Measurements from ENCODE around the gene SLC27A2.
"Not testable (repeated sequence)": the region's sequence is repeated elsewhere in the genome, so short reads cannot be mapped to it uniquely, and the experiment has no call there.

Gene SLC27A2

DNA sequence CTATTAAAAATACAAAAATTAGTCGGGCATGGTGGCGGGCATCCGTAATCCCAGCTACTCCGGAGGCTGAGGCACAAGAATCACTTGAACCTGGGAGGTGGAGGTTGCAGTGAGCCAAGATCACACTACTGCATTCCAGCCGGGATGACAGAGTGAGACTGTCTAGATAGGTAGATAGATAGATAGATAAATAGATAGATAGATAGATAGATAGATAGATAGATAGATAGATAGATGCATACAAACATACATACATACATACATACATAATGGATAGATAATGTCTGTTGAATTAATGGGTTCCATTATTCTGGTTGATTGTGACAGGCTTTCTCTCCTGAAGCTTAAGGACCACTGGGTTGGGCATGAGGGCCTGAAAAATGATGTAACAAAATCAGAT lies 6.8 kb downstream of the SLC27A2 start:
- DNase-seq (ENCODE audit: low read depth in 4 of 4, low spot score in 1 of 4), result not testable (repeated sequence)

DNA sequence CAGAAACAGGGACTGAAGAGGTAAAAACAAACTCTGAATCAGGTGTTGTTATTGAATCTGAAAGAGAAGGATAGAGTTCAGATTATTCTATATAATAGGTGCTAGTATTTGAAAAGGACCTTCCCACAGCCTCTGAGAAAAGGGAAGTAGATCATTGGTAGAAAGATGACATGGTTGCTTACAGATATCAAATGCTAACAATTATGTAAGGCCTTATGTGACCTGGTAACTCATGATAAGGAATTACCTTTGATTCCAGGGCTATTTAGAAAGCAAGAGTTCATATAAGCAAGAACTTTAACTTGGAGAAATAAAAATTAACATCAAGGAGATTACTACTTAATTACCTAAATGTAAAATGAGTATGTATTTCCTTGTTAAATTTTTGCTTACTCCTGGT lies 7.6 kb downstream of the SLC27A2 start:
- DNase-seq (ENCODE audit: low read depth in 4 of 4, low spot score in 1 of 4), result no peak

DNA sequence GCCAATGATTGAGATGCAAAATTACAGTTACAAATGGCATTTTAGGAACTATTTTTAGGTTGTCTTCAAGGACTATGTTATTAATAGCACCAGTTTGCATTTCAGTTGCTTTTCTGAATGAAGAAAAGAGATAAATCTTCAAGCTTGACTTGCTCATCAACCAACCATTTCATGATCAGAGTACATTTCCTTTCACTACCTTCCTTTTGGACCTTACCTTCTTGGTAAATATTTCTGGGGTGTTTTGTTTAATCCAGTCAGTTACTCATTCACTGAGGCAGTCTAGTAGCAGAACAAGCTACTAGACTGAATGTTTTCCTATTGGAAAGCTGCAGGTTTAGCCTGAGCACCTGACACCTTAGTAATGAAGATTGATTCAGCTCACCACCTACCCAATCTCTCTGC lies 8.2 kb downstream of the SLC27A2 start:
- no peak for DNase-seq (ENCODE audit: low read depth in 4 of 4, low spot score in 1 of 4)

DNA sequence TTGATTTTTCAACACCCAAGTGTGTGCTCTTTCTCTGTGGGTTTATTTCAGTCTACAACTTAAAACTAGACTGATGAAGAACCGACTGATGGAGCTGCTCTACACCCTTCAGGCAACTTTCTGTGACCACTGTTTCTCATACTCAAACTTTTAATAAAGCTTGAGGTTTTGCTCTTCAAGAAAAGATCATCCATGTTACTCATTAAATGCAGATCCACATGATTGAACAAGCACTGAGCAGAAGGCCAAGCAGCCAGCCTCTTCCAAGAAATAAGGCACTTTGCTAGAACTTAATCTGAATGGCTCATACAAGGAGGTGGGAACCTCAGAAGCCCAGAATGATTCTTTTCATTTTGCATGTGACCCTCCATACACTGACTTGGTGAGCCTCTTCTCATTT lies 8.7 kb downstream of the SLC27A2 start:
- no peak for DNase-seq (ENCODE audit: low read depth in 4 of 4, low spot score in 1 of 4)

DNA sequence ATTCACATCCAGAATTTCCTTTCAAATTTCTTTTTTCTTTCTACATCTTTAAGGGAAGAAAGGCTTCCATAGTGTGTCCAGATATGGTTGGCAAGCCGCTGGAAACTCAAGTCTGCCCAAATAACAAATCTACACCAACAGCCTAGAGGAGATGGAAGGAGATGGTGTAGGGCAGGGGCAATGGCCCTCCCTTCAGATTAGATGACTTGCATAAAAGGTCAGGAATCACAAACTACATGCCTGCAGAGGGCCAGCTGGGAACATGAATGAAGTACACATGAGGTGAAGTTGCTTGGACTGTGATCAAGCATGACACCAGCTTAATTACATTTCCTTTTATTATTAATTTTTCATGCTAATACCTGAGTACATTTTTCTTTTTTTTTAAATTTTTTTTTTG lies 10.2 kb downstream of the SLC27A2 start:
- DNase-seq (ENCODE audit: low read depth in 4 of 4, low spot score in 1 of 4), result no peak

DNA sequence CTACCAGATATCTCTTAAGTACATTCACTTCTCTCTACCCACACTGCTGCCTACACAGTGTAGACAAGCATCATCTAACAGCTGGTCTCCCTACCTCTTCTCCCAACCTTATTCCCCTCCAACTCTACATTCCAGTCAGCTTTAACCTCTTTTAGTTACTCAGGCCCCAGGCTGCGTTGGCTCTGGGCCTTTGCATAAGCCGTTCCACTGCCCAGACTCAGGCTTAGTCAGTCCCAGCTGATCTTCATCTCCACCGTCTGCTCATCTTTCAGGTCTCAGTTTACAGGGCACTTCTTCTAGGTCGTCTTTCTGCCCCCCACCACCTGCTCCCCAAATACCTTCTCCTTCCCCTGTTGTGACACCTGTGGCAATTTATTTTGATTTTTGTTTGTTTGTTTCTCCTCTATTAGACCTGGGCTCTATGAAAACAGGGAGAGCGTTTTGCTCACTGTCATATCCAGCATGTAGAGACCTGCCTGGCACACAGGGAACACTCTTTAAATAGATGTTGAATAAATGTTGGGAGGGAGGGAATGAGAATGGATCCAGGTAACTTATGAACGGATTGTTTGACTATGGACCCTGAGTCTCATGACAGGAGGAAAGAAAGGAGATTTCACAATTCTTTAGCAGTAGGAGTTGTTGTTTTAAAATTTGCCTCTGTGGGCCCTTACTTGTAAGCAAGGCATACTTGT lies 11.1 kb downstream of the SLC27A2 start:
- no peak for DNase-seq (ENCODE audit: low read depth in 4 of 4, low spot score in 1 of 4)

DNA sequence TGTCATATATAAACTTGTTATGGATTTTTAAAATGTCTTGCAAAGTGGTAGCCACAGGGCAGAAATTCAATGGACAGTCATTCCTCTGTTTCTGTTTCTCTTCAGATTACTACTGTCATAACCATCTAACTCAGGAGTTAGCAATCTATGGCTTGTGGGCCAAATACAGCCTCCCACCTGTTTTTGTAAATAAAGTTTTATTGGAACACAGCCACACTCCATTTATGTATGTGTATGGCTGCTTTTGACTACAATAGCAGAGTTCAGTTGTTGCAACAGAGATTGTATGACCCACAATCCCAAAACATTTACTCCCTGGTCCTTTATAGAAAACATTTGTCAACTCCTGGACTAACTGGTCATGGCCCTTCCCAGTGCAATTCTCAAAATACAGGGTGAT lies 20.0 kb downstream of the SLC27A2 start:
- DNase-seq (ENCODE audit: low read depth in 4 of 4, low spot score in 1 of 4), result no peak

DNA sequence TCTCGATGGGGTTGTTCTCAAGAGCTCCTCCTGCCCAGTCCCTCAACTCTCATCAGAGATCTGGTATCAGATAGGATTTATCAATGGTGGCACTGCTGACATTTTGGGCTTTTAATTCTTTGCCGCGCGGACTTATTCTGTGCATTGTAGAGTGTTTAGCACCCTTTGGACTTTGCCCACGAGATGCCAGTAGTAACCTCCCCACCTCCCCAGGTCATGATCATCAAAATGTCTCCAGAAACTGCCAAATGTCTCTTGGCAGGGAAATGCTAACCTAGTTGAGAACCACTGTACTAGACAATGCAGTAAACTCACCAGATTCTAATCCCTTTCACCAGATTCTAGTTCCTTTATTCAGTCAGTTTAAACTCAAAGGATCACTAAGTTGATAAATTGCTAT lies 24.0 kb downstream of the SLC27A2 start:
- no peak for DNase-seq (ENCODE audit: low read depth in 4 of 4, low spot score in 1 of 4)

DNA sequence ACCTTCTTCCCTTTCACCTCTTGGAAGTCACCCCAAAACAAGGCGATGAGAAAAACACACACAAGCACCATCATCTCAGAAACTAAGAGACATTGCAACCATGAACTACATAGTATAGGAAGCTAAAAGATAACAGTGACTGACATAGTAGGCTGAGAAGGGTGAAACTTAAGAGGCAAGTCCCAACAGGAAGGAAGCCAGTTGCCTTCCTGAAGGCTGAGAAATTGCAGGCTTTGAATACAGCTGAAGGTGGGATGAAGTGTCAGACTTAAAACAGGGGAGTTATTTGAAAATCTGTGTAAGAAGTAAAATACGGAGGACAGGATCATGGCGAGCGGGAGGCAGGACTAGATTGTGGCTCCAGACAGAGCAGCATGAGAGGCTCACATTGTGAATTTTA lies 27.8 kb downstream of the SLC27A2 start:
- no peak for DNase-seq (ENCODE audit: low read depth in 4 of 4, low spot score in 1 of 4)

DNA sequence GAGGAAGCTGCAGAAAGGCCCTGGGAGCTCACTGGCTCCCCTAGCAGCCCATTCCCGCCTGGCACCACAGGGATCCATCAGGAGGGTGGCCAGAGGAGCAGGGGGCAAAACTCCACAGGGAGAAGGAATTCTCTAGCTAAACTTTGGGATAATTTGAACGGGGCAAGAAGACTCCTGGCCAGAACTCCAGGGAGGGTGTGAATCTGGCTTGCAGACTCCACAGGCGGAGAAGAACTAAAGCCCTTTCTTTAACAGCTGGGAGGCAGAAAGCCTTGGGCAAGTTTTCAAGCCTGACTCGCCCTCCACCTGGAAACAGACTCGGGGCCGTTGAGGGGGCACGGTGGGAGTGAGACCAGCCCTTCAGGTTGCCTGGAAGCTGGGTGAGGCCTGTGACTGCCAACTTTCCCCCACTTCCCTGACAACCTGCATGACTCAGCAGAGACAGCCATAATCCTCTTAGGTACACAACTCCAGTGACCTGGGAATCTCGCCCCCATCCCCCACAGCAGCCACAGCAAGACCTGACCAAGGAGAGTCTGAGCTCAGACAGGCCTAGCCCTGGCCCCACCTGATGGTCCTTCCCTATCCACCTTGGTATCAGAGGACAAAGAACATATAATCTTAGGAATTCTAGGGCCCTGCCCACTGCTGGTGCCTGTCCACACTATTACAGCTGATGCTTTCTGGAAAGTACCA lies 28.6 kb downstream of the SLC27A2 start:
- DNase-seq (ENCODE audit: low read depth in 4 of 4, low spot score in 1 of 4), result no peak

DNA sequence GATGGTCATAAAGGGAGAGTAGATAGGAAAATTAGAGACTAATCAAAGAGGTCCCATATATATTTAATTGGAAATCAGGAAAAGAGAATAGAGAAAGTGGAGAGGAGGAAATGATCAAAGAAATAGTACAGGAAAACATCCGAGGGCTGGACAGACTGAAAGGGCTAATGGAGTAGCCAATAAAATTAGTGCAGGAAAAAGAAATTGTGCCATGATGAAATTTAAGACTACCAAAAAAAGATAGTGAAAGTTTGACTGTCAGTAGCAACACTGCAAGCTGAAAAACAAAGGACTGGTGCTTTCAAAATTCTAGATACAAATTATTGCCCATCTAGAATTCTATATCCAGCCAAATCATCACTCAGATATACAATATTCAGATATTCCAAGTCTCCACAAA lies 36.3 kb downstream of the SLC27A2 start:
- DNase-seq (ENCODE audit: low read depth in 4 of 4, low spot score in 1 of 4), result no peak

DNA sequence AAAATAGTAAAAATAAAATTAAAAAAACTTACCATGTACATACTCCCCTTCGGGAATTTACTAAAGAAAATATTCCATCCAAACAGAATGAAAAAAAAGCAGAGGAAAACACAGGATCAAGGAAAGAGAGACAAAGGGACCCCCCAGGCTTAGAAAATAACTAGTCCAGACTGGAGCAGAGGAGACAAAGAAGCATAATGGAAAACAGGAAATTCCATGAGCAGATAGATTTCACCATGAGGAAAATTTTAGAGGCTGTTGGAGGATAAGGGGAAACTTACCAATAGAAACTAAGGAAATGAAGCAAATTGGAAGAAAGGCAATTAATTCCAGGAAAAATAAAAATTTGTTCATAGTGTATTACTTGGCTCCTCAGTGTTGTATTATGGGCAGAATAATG lies 36.7 kb downstream of the SLC27A2 start:
- no peak for DNase-seq (ENCODE audit: low read depth in 4 of 4, low spot score in 1 of 4)

DNA sequence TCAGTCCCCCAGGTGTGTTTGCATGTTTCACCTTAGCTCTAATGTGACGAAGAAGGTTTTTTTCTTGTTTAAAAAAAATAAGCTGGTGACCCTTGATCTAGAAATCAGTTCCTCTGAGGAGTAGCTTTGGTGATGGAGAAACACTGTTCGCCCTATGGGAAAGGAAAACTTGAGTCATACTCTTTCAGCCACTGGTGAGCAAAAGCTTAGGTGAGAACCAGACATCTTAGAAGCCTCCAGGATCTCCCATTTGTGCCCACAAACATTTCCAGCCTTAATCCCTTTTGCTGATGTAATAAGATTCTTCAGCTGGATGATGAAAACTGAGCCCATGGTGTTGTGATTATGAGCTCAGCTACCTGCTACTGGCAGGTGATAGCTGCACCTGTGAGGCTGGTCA lies 37.8 kb downstream of the SLC27A2 start:
- DNase-seq (ENCODE audit: low read depth in 4 of 4, low spot score in 1 of 4), result no peak

DNA sequence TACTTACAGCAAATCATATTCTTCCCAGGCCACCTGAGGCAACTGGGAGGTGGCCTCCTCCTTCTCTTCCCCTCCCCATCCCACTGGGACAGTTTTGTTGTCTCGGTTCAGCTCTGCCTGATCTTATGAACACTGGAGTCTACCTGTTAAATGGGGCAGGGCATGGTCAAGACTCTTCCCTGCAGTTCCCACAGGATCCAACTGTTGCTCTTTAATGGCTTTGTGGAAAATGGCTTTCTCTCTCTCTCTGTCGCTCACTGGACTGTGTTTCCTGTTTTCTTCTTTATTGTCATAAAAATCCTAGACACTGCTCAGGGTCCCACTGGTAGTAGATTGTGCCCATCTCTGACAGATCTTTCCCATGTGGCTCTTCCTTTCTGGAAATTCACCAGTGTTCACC lies 40.2 kb downstream of the SLC27A2 start:
- DNase-seq (ENCODE audit: low read depth in 4 of 4, low spot score in 1 of 4), result no peak

DNA sequence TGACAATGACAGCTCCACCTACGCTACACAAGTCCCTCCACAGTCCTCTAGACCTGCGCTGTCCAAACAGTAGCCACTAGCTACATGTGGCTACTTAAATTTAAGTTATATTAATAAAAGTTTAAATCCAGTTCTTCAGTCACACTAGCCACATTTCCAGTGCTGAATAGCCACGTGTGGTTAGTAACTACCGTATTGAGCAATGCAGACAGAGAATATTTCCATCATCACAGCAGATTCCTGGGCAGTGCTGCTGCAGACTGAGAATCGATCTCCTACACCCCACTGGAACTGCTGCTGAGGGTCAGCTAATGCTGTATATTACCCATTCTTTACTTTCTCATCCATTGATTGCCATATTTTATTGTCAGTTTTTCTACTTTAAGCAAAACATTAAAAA lies 42.6 kb downstream of the SLC27A2 start:
- DNase-seq (ENCODE audit: low read depth in 4 of 4, low spot score in 1 of 4), result no peak

DNA sequence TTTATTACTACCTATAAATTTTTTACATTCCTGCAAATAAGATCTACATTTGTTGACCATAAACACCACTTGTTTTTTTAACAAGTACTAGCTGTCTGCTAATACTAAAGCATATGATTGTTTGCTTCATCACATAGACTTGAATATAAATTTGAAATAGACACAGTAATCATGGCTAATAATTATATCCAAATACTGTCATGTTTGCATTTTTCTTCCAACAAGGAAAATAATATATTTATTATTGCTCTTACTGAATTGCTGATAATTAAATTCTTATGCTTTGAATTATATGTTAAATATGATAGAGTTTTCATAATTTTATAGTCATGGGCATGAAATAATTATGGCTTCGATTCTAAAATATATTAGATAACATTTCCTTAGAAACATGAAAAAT lies 43.1 kb downstream of the SLC27A2 start:
- no peak for DNase-seq (ENCODE audit: low read depth in 4 of 4, low spot score in 1 of 4)

DNA sequence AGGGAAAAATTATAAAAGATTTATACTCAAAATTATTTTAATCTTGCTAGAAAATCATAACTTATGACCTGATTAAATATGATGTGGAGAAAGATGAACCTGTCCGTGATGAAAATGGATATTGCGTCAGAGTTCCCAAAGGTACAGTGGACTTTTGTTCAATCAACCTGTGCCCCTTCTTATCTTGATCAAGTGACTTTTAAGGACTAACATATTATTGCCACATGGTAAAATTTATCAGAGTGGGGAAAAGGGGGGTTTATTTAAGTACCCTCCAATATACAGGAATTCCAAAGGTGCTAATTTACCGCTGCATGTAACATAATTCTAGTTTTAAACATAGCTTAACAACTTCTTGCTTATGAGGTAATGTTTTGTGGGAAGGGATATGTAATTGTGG lies 43.9 kb downstream of the SLC27A2 start:
- no peak for DNase-seq (ENCODE audit: low read depth in 4 of 4, low spot score in 1 of 4)

DNA sequence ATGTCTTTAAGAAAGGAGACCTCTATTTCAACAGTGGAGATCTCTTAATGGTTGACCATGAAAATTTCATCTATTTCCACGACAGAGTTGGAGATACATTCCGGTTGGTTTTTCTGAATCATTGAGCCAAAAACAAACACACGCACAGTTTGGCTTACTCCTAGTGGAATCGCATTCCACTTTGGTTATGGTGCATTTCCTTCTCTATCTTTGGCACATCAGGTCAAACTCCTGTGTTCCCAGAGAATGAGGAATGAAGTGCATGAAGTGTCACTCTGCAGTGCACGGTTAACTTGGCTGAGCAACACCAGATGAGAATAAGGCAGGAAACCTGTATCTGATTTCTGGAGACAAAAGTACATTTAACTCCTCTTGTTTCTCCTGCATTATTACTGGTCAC lies 45.1 kb downstream of the SLC27A2 start:
- DNase-seq (ENCODE audit: low read depth in 4 of 4, low spot score in 1 of 4), result no peak

DNA sequence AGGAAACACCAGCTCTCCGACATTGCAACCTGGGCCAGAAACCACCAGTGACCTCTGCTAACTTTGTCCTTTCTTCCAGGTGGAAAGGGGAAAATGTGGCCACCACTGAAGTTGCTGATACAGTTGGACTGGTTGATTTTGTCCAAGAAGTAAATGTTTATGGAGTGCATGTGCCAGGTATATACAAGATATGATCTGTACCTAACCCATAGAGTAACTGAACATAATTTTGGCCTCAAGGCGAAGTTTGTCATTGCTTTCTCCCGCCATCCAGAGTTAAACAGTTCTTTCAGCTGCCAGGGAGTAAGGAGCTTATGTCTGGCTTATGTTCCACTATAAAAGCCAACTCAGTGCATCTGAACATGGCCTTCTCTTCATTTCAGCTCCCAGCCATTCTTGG lies 46.9 kb downstream of the SLC27A2 start:
- DNase-seq (ENCODE audit: low read depth in 4 of 4, low spot score in 1 of 4), result no peak

DNA sequence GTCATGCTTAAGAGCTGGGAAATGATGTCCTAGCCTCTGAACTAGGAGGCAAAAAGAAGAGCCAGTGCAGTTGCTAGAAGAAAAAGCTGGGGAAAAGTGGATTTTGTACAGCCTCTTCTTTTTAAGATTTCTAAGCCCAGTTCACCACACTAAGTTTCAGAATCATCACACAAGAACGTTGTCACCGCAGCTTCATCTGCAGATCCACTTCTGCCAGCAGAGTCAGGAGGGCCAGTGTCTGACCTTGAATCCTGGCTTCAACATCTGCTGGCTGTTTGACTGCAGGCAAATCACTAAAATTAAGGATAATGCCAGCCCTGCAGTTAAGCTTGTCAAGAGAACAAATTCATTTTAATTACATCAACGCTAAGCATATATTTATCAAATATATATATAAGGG lies 47.3 kb downstream of the SLC27A2 start:
- DNase-seq (ENCODE audit: low read depth in 4 of 4, low spot score in 1 of 4), result no peak

DNA sequence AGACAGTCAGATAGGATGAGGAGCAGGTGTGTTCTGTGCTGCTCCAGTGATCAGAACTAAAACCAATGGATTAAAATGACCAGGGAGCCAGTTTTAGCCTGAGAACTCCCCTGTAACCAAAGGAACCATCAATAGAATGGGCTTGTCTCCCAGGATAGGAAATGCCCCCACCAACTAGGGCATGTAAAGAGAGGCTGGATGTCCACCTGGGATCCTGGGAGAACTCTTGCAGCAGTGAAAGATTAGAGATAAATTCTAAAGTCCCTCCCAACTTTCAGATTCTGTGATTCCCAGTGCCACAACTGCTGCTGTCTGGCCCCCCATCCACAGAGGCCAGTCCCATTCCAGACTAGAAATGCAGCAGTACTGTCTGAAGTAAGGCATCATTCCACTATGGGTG lies 49.8 kb downstream of the SLC27A2 start:
- no peak for DNase-seq (ENCODE audit: low read depth in 4 of 4, low spot score in 1 of 4)

DNA sequence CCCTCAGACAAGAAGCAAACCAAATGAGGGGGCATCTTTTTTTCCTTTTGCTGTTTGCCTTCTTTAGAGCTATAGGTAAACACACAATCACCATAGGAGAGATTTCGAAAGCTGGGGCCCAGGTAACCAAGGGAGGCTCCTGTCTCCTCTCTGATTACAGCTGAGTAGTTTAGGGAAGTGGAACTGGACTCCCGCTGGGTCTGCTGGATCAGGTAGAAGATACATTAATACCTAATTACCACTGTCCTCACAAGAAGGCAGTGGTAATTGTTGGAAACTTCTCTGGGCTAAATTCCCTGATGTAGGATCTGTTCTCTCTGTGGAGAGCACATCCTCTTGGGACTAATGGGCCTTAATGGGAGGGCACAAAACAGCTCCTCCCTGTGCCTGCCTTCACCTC lies 50.8 kb downstream of the SLC27A2 start:
- DNase-seq (ENCODE audit: low read depth in 4 of 4, low spot score in 1 of 4), result no peak

DNA sequence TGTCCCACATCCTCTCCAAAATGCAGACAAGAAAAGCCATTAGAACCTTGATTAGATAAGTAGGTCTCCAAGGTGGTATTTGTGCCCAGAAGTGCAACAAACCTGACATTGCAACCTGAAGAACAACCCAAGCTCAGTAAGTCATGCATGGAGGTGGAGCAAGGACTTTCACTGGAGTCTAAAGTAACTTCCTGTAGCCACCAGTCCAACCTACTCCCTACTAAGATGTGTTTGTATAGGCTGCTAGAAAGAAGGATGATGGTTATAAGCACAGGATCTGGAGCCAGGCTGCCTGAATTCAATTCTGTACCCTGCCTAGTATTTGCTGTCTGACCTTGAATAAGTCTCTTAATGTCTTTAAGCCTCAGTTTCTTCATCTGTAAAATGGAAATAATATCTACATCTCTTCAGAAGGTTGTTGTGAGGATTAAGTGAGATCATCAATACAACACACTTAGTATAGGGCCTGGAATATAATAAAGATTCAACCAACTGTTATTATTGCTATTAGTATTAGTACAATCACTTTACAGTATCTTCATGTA lies 51.3 kb downstream of the SLC27A2 start:
- DNase-seq (ENCODE audit: low read depth in 4 of 4, low spot score in 1 of 4), result no peak

Measured in stimulated activated CD4-positive, alpha-beta T cell treated with anti-CD3 and anti-CD28 coated beads, Interleukin-1b, Interleukin-23, amount 100 ng/mL, for 24 hours (primary cell).